Measurements from ENCODE around the gene CROCC2.

- no peak for TF ChIP-seq NFRKB (IDR thresholded peaks at IDR 0.05)
- TF ChIP-seq ELF4 (IDR thresholded peaks at IDR 0.05): no peak
- no peak for TF ChIP-seq ZNF384 (IDR thresholded peaks at IDR 0.05)
- TF ChIP-seq FOXK2 (IDR thresholded peaks at IDR 0.05): no peak
- no peak for TF ChIP-seq CTBP1 (IDR thresholded peaks at IDR 0.05; ENCODE audit: borderline replicate concordance)
- no peak for TF ChIP-seq BHLHE40 (IDR thresholded peaks at IDR 0.05; ENCODE audit: borderline replicate concordance)
- no peak for TF ChIP-seq SUZ12 (IDR thresholded peaks at IDR 0.05)
- no peak for TF ChIP-seq FOXM1 (IDR thresholded peaks at IDR 0.05; ENCODE audit: borderline replicate concordance)
- TF ChIP-seq, protein P1, sequence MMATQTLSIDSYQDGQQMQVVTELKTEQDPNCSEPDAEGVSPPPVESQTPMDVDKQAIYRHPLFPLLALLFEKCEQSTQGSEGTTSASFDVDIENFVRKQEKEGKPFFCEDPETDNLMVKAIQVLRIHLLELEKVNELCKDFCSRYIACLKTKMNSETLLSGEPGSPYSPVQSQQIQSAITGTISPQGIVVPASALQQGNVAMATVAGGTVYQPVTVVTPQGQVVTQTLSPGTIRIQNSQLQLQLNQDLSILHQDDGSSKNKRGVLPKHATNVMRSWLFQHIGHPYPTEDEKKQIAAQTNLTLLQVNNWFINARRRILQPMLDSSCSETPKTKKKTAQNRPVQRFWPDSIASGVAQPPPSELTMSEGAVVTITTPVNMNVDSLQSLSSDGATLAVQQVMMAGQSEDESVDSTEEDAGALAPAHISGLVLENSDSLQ (IDR thresholded peaks at IDR 0.05): no peak
- no peak for TF ChIP-seq FOXA1 (IDR thresholded peaks at IDR 0.05)
- no peak for TF ChIP-seq TARDBP (IDR thresholded peaks at IDR 0.05)
- TF ChIP-seq SP1 (IDR thresholded peaks at IDR 0.05): no peak
Measured at GRCh38 chr2:240875228-240876034, 30.7 kb upstream of the CROCC2 start.
